MCF 10A (cell line): ENCODE measurements around the gene WSCD1. TPM values are rescaled to one million over a fixed set of nuclear protein-coding genes. Genes with fewer than 3 reads are reported as not detected.

Experiments used
- BruUV-seq: library from RNA; stranded (reverse); fragments of 400-500 nt; replicated peaks from 2 replicates; lab custom pipeline; 2021; lab: Mats Ljungman, UMichigan
- CTCF ChIA-PET: fragments of 300-600 bp; sonication (Branson Sonifier 250); formaldehyde crosslinking; extraction: SDS; loops from one replicate; lab custom pipeline; 2021; ENCODE audit warnings: antibody characterized with exemption, inconsistent platforms; lab: Yijun Ruan, JAX
- POLR2A ChIA-PET: fragments of 300-600, 350-650 bp; sonication (Branson Sonifier 250); formaldehyde crosslinking; extraction: SDS; loops from one replicate; lab custom pipeline; 2020; ENCODE audit warnings: antibody characterized with exemption, inconsistent platforms; lab: Yijun Ruan, JAX
- DNase-seq: peaks from one replicate; pipeline ENCODE4 v3.0.0-alpha.2; 2018; ENCODE audit not compliant: unreplicated experiment
- H3K27ac Mint-ChIP-seq: one replicate; pipeline ENCODE4 v1.8.0; 2022; ENCODE audit warnings: mild to moderate bottlenecking, low read depth, mixed read lengths; ENCODE audit not compliant: unreplicated experiment
- H3K27me3 Mint-ChIP-seq: one replicate; pipeline ENCODE4 v1.8.0; 2022; ENCODE audit warnings: mixed read lengths; ENCODE audit not compliant: insufficient read depth, unreplicated experiment
- H3K36me3 Mint-ChIP-seq: one replicate; pipeline ENCODE4 v1.8.0; 2022; ENCODE audit warnings: mild to moderate bottlenecking, moderate library complexity, mixed read lengths; ENCODE audit not compliant: insufficient read depth, unreplicated experiment
- H3K4me1 Mint-ChIP-seq: one replicate; pipeline ENCODE4 v1.8.0; 2022; ENCODE audit warnings: mixed read lengths; ENCODE audit not compliant: insufficient read depth, unreplicated experiment
- H3K4me3 Mint-ChIP-seq: one replicate; pipeline ENCODE4 v1.8.0; 2022; ENCODE audit warnings: mild to moderate bottlenecking, moderate library complexity, mixed read lengths; ENCODE audit not compliant: unreplicated experiment
- H3K9me3 Mint-ChIP-seq: one replicate; pipeline ENCODE4 v1.8.0; 2022; ENCODE audit warnings: mixed read lengths; ENCODE audit not compliant: unreplicated experiment
- CTCF ChIP-seq: fragments of 200-600 bp; IDR thresholded peaks from one replicate; pipeline ENCODE4 v1.8.0; 2022; ENCODE audit warnings: antibody characterized with exemption, mild to moderate bottlenecking; ENCODE audit not compliant: unreplicated experiment
- intact Hi-C: fragments of 100-400 bp; cut with micrococcal nuclease; formaldehyde crosslinking; loops from 2 replicates; pipeline ENCODE4 v1.14.1; 2022
- total RNA-seq: library from RNA; stranded (reverse); gene quantifications from 2 replicates; pipeline ENCODE4 v1.2.3, GENCODE V29; 2022

WSCD1 gene
- total RNA-seq, 1 experiment from 2014 or later, result not detected

- BruUV-seq, result no TSS peak
- TF ChIP-seq CTCF, result no peak
- intact Hi-C loops, result no loop called here
- DNase-seq, result peak; percentile 9
- Mint-ChIP-seq H3K9me3 (peaks cover 5% of the 10 kb centered on the region), H3K4me3 (no peak overlapping the region), H3K27ac (no peak overlapping the region), H3K27me3 (peaks cover 80% of the 10 kb centered on the region), H3K36me3 (no peaks in the 10 kb centered on the region), H3K4me1 (no peaks in the 10 kb centered on the region)
- POLR2A ChIA-PET, result no interaction called here
- CTCF ChIA-PET, result interaction anchor here (0.6 kb wide), 1 partner anchor 731 kb away, joined by 3 read pairs; the partner anchor contains the start of gene C1QBP
Measured at GRCh38 chr17:6170349-6170748, 100.2 kb downstream of the WSCD1 start.

- intact Hi-C loops, result no loop called here
- Mint-ChIP-seq H3K4me1 (no peaks in the 10 kb centered on the region), H3K36me3 (no peaks in the 10 kb centered on the region), H3K27me3 (peaks cover 84% of the 10 kb centered on the region), H3K4me3 (no peak overlapping the region), H3K27ac (no peak overlapping the region), H3K9me3 (peaks cover 5% of the 10 kb centered on the region)
- no TSS peak for BruUV-seq
- TF ChIP-seq CTCF, result no peak
- POLR2A ChIA-PET, result no interaction called here
- DNase-seq, result no peak
- CTCF ChIA-PET, result no interaction called here
Measured at GRCh38 chr17:6172642-6173330, 102.6 kb downstream of the WSCD1 start.

- ChIA-PET POLR2A (no interaction called here), CTCF (no interaction called here)
- H3K27me3 Mint-ChIP-seq, result peaks cover 77% of the 10 kb centered on the region
- H3K9me3 Mint-ChIP-seq, result peaks cover 5% of the 10 kb centered on the region
- intact Hi-C loops, result no loop called here
- no TSS peak for BruUV-seq
- no peak overlapping the region for H3K4me3 Mint-ChIP-seq
- H3K4me1 Mint-ChIP-seq, result no peaks in the 10 kb centered on the region
- TF ChIP-seq CTCF, result no peak
- DNase-seq, result no peak
- H3K36me3 Mint-ChIP-seq, result no peaks in the 10 kb centered on the region
- no peak overlapping the region for H3K27ac Mint-ChIP-seq
Measured at GRCh38 chr17:6173653-6174052, 103.5 kb downstream of the WSCD1 start.
